Activated CD8-positive, alpha-beta T cell treated with anti-CD3 and anti-CD28 coated beads for 36 hours (primary cell): ENCODE results near the gene MAP2. TPM values are rescaled to one million over a fixed set of nuclear protein-coding genes. Genes with fewer than 3 reads are reported as not detected.

Source experiments
- ATAC-seq: fragments of 200-7000 bp; cut with Tn5 transposase; one replicate; pipeline ENCODE4 v1.10.0; 2021; ENCODE audit warnings: mild to moderate bottlenecking, moderate library complexity
- CTCF ChIA-PET: fragments of 350-600 bp; sonication (Branson Sonifier 250); formaldehyde crosslinking; loops from one replicate; lab custom pipeline; 2021; ENCODE audit warnings: antibody characterized with exemption; lab: Charles Lee
- POLR2A ChIA-PET: fragments of 350-600 bp; sonication (Branson Sonifier 250); formaldehyde crosslinking; loops from one replicate; lab custom pipeline; 2021; ENCODE audit warnings: antibody characterized with exemption; lab: Charles Lee
- DNase-seq: peaks from one replicate; pipeline ENCODE4 v3.0.0-alpha.2; 2020
- H3K27ac Mint-ChIP-seq: one replicate; pipeline ENCODE4 v1.8.0; 2021; ENCODE audit warnings: mild to moderate bottlenecking, mixed read lengths
- H3K27me3 Mint-ChIP-seq: one replicate; pipeline ENCODE4 v1.8.0; 2021; ENCODE audit warnings: mixed read lengths
- H3K36me3 Mint-ChIP-seq: one replicate; pipeline ENCODE4 v1.8.0; 2021; ENCODE audit warnings: low read depth, mixed read lengths
- H3K4me1 Mint-ChIP-seq: one replicate; pipeline ENCODE4 v1.8.0; 2021; ENCODE audit warnings: low read depth, mixed read lengths
- H3K4me3 Mint-ChIP-seq: one replicate; pipeline ENCODE4 v1.8.0; 2021; ENCODE audit warnings: mild to moderate bottlenecking, moderate library complexity, mixed read lengths
- H3K9me3 Mint-ChIP-seq: one replicate; pipeline ENCODE4 v1.8.0; 2021; ENCODE audit warnings: mixed read lengths
- intact Hi-C: fragments of 100-400 bp; cut with micrococcal nuclease; formaldehyde crosslinking; loops from one replicate; pipeline ENCODE4 v1.10.0; 2022
- total RNA-seq, 2 experiments: library from RNA; stranded (reverse); gene quantifications; one replicate each; pipeline ENCODE4 v1.2.3, GENCODE V29; 2021
- TF ChIP-seq, protein P1 (sequence below): fragments of 200-600 bp; IDR thresholded peaks from one replicate; pipeline ENCODE4 v1.8.0; 2022; ENCODE audit warnings: antibody characterized with exemption, mild to moderate bottlenecking

MAP2 gene
- total RNA-seq, 2 experiments from 2014 or later, result not detected

DNA sequence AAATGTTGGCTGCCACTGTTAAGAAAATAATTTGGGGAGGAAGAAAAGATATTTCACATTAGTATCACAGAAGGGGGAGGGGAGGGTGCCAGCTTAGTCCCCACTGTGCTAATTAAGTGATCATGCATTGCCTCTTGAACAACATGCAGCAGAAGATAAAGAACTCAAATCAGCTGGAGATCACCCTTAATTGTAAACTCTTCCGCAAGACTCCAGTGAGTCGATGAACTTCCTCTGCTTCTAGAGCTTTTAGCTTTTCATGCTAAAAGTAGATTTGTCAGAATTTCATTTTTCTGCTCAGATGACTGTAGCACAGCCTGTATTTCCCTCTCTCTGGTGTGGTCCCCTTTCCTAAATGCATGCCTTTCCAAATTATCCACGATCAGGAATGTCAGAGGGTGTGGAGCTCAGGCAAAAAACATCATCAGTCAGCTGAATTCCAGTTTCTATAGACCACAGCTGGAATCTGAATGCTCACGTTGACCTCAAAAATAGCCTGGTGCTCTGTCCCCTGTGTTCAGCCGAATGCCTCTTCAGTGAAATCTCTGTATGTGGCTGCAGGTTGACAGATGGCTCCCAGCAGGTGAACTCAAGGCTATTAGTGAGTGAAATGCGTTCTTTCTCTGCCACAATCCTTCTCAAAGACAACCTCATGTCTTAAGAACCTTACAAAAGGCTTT lies 191.0 kb downstream of the MAP2 start:
- no peak for ATAC-seq
- Mint-ChIP-seq H3K9me3 (no peaks in the 10 kb centered on the region), H3K27ac (no peak overlapping the region), H3K36me3 (no peaks in the 10 kb centered on the region), H3K4me3 (no peak overlapping the region), H3K27me3 (no peaks in the 10 kb centered on the region), H3K4me1 (no peaks in the 10 kb centered on the region)
- no peak for DNase-seq
- POLR2A ChIA-PET, result no interaction called here
- TF ChIP-seq, protein P1, sequence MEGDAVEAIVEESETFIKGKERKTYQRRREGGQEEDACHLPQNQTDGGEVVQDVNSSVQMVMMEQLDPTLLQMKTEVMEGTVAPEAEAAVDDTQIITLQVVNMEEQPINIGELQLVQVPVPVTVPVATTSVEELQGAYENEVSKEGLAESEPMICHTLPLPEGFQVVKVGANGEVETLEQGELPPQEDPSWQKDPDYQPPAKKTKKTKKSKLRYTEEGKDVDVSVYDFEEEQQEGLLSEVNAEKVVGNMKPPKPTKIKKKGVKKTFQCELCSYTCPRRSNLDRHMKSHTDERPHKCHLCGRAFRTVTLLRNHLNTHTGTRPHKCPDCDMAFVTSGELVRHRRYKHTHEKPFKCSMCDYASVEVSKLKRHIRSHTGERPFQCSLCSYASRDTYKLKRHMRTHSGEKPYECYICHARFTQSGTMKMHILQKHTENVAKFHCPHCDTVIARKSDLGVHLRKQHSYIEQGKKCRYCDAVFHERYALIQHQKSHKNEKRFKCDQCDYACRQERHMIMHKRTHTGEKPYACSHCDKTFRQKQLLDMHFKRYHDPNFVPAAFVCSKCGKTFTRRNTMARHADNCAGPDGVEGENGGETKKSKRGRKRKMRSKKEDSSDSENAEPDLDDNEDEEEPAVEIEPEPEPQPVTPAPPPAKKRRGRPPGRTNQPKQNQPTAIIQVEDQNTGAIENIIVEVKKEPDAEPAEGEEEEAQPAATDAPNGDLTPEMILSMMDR, result no peak
- CTCF ChIA-PET, result no interaction called here
- intact Hi-C loops, result no loop called here

DNA sequence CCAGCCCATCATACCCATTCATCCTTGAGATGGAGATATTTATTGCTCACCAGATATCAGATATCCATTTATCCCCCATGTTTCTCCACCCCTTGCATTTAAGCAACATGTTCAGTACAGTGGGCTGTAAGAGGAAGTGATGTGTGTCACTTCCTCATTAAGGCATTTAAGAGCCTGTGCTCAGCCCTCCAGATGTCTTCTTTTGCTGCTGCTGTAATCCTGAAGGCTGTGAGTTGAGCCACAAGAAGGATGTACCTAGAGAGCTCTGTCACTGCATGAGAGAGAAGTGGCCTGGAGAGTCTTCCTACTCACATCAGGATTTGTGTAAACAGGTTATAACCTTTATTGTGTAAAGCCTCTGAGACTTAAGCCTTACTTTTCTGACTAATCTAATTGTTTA lies 195.9 kb downstream of the MAP2 start:
- DNase-seq (no peak), ATAC-seq (no peak)
- no peak overlapping the region for H3K4me3 Mint-ChIP-seq
- intact Hi-C loops, result no loop called here
- H3K36me3 Mint-ChIP-seq, result no peaks in the 10 kb centered on the region
- H3K9me3 Mint-ChIP-seq, result no peaks in the 10 kb centered on the region
- H3K27ac Mint-ChIP-seq, result no peak overlapping the region
- no peaks in the 10 kb centered on the region for H3K27me3 Mint-ChIP-seq
- TF ChIP-seq, protein P1, result no peak
- ChIA-PET CTCF (no interaction called here), POLR2A (no interaction called here)
- no peaks in the 10 kb centered on the region for H3K4me1 Mint-ChIP-seq

DNA sequence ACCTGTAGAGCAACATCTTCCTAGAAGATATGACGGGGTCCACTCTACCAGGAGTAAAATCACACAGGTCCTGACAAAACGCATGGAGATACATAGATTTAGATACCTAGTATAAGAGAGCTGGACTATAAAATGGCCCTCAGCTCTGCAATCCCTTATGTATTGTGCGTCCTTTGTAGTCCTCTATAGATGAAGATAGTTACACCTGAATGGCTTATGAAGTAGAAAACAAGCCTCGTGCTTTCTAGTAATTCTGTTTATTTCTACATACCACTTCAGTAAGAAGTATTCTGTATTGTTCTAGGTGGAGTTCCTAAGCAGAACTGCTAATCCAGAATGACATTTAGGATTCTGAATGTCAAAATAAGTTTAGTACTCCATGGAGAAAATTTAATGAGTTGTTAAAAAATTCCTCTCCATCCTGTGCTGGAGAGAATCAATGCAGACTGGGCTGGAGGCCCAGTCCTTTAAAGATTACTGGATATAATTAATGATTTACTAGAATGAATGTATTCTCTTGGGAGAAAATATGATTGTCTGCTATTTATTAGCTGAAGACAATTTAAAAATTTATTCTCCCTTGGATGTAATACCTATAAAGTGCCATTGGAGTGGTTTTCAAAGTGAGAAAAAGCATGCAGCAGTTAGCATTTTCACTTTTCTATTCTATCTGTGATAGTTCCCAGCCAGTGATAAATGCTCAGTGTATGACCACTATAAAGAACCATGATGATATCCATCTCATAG lies 200.5 kb downstream of the MAP2 start:
- no peak overlapping the region for H3K4me3 Mint-ChIP-seq
- no peaks in the 10 kb centered on the region for H3K9me3 Mint-ChIP-seq
- POLR2A ChIA-PET, result no interaction called here
- DNase-seq (no peak), ATAC-seq (no peak)
- H3K4me1 Mint-ChIP-seq, result no peaks in the 10 kb centered on the region
- H3K27ac Mint-ChIP-seq, result no peak overlapping the region
- TF ChIP-seq, protein P1, result no peak
- H3K27me3 Mint-ChIP-seq, result no peaks in the 10 kb centered on the region
- intact Hi-C loops, result no loop called here
- no peaks in the 10 kb centered on the region for H3K36me3 Mint-ChIP-seq
- CTCF ChIA-PET, result no interaction called here

DNA sequence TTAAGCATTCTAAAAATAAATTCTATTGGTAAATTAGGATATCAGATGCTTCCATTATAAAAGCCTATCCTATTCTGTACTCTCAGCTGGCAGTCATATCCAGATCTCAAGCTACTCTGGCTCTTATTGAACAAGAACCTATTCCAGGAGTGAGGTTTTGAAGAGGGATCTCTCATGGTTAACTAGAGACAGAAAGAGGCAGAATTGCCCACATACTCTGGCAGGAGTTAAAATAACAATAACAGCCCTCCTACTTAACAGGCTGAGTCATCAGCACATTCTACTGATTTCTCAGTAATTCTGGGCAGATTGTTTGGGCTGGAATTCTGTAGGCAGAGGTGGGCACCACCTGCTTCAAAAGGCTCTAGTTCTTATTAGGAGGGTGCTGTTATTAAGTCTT lies 205.8 kb downstream of the MAP2 start:
- ATAC-seq, result no peak
- intact Hi-C loops, result no loop called here
- no peaks in the 10 kb centered on the region for H3K9me3 Mint-ChIP-seq
- no peak overlapping the region for H3K27ac Mint-ChIP-seq
- ChIA-PET POLR2A (no interaction called here), CTCF (no interaction called here)
- no peaks in the 10 kb centered on the region for H3K4me1 Mint-ChIP-seq
- no peak overlapping the region for H3K4me3 Mint-ChIP-seq
- no peaks in the 10 kb centered on the region for H3K36me3 Mint-ChIP-seq
- no peaks in the 10 kb centered on the region for H3K27me3 Mint-ChIP-seq
- no peak for DNase-seq
- TF ChIP-seq, protein P1, result no peak

DNA sequence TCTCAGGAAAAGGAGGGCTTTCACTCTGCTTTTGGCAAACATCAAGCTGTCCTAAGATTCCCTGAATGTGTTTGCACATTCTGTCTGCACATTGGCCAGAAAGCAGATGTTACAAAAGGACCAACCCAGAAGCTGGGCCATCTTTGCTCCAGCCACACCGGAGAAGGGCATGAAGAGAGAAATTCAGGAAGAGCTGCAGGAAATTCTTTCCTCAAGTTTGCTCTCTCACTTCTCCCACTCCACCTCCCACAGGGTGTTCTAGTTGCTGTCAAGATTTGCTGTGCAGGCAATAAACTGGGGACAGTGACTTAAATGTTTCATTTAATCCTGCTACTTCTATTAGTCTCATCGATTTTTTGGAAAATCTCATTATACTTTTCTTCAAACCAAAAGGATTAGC lies 210.1 kb downstream of the MAP2 start:
- ChIA-PET POLR2A (no interaction called here), CTCF (interaction anchor here (0.7 kb wide), 1 partner anchor 790 kb away, joined by 3 read pairs; no protein-coding TSS in a partner anchor)
- H3K27me3 Mint-ChIP-seq, result no peaks in the 10 kb centered on the region
- H3K36me3 Mint-ChIP-seq, result no peaks in the 10 kb centered on the region
- TF ChIP-seq, protein P1, result no peak
- intact Hi-C loops, result no loop called here
- DNase-seq (no peak), ATAC-seq (no peak)
- no peaks in the 10 kb centered on the region for H3K9me3 Mint-ChIP-seq
- no peak overlapping the region for H3K4me3 Mint-ChIP-seq
- no peaks in the 10 kb centered on the region for H3K4me1 Mint-ChIP-seq
- no peak overlapping the region for H3K27ac Mint-ChIP-seq
